ENCODE data around the gene CEP68.
A peak's percentile ranks its signal among the peaks of the same experiment; 100 is the strongest.
"Not testable (repeated sequence)": the region's sequence is repeated elsewhere in the genome, so short reads cannot be mapped to it uniquely, and the experiment has no call there.

CEP68 gene

GRCh38 chr2:65056215-65057053, at the start of gene CEP68:
TSS of gene CEP68 (plus strand) at chr2:65056416. CDS start at chr2:65069445, 13,029 bp downstream.
- DNase-seq (ENCODE audit: low spot score): peak; percentile 98

- no peak for DNase-seq (ENCODE audit: low spot score)
Measured at GRCh38 chr2:65013776-65014175, 42.4 kb upstream of the CEP68 start.

- no peak for DNase-seq (ENCODE audit: low spot score)
Measured at GRCh38 chr2:65015731-65016130, 40.5 kb upstream of the CEP68 start.

GRCh38 chr2:65016789-65017188, 39.4 kb upstream of the CEP68 start:
- DNase-seq (ENCODE audit: low spot score): no peak

GRCh38 chr2:65017335-65017734, 38.9 kb upstream of the CEP68 start:
- DNase-seq (ENCODE audit: low spot score): no peak

GRCh38 chr2:65018141-65018582, 38.1 kb upstream of the CEP68 start:
- DNase-seq (ENCODE audit: low spot score): no peak

- no peak for DNase-seq (ENCODE audit: low spot score)
Measured at GRCh38 chr2:65019010-65019409, 37.2 kb upstream of the CEP68 start.

- no peak for DNase-seq (ENCODE audit: low spot score)
Measured at GRCh38 chr2:65019675-65020195, 36.5 kb upstream of the CEP68 start.

- not testable (repeated sequence) for DNase-seq (ENCODE audit: low spot score)
Measured at GRCh38 chr2:65020251-65020650, 36.0 kb upstream of the CEP68 start.

GRCh38 chr2:65020943-65021528, 35.2 kb upstream of the CEP68 start:
- DNase-seq (ENCODE audit: low spot score): no peak

GRCh38 chr2:65021709-65022108, 34.5 kb upstream of the CEP68 start:
- no peak for DNase-seq (ENCODE audit: low spot score)

GRCh38 chr2:65022189-65022588, 34.0 kb upstream of the CEP68 start:
- no peak for DNase-seq (ENCODE audit: low spot score)

- DNase-seq (ENCODE audit: low spot score): no peak
Measured at GRCh38 chr2:65023742-65024141, 32.5 kb upstream of the CEP68 start.

GRCh38 chr2:65024149-65024829, 31.9 kb upstream of the CEP68 start:
- peak; percentile 76 for DNase-seq (ENCODE audit: low spot score)

GRCh38 chr2:65025453-65026123, 30.6 kb upstream of the CEP68 start:
- no peak for DNase-seq (ENCODE audit: low spot score)

GRCh38 chr2:65026154-65026553, 30.1 kb upstream of the CEP68 start:
- no peak for DNase-seq (ENCODE audit: low spot score)

GRCh38 chr2:65026704-65027464, 29.3 kb upstream of the CEP68 start:
- no peak for DNase-seq (ENCODE audit: low spot score)

GRCh38 chr2:65027616-65028244, 28.5 kb upstream of the CEP68 start:
- no peak for DNase-seq (ENCODE audit: low spot score)

GRCh38 chr2:65030476-65031332, 25.5 kb upstream of the CEP68 start:
- DNase-seq (ENCODE audit: low spot score): no peak

Data from SW480 (cell line).